K562 (cell line): ENCODE data around the gene GPC1. TPM values are rescaled to one million over a fixed set of nuclear protein-coding genes. Genes with fewer than 3 reads are reported as not detected.

Experiments
- ATAC-seq: fragments of 200-7000 bp; cut with Tn5 transposase; 3 replicates; pipeline ENCODE4 v1.9.1; 2020; ENCODE audit warnings: moderate library complexity
- BruUV-seq: library from RNA; stranded (reverse); fragments of 400-500 nt; replicated peaks from 2 replicates; lab custom pipeline; 2021; lab: Mats Ljungman, UMichigan
- CTCF ChIA-PET: fragments of 300-600 bp; formaldehyde crosslinking; extraction: SDS; loops from one replicate; lab custom pipeline; 2021; ENCODE audit warnings: low intra/inter-chr PET ratio; lab: Yijun Ruan, JAX
- POLR2A ChIA-PET: fragments of 300-600, 350-650 bp; sonication (Branson Sonifier 250); formaldehyde crosslinking; extraction: SDS; loops from one replicate; lab custom pipeline; 2021; ENCODE audit warnings: antibody characterized with exemption, inconsistent platforms; lab: Yijun Ruan, JAX
- DNase-seq, 4 experiments: peaks; one replicate each; pipeline versions ENCODE4 v3.0.0 to v3.0.0-alpha.2; 2011 to 2018; ENCODE audit warnings: low spot score in 3 of 4, mixed read lengths in 3 of 4; ENCODE audit errors: extremely low read depth in 1 of 4
- FAIRE-seq: peaks from 2 replicates; lab custom pipeline; 2011; peaks lifted over from hg19 to GRCh38; lab: Jason Lieb, UNC
- H2AFZ ChIP-seq: 2 replicates; pipeline ENCODE4 v1.6.0; 2011; ENCODE audit warnings: low read depth, low read length, control low read depth, inconsistent platforms
- H3K27ac ChIP-seq: fragments of 200-600 bp; 3 replicates; pipeline ENCODE4 v1.8.0; 2011; ENCODE audit warnings: low read depth, mild to moderate bottlenecking, control low read depth, inconsistent platforms, low read length, moderate library complexity, mixed read lengths; ENCODE audit errors: extremely low read depth
- H3K27me3 ChIP-seq, 2 experiments: fragments of 300-600 bp in 1 of 2; 2 replicates in 1 of 2; 3 replicates in 1 of 2; pipeline versions ENCODE4 v1.6.0 to v1.8.0; 2011; ENCODE audit warnings: inconsistent platforms in 2 of 2, low read length in 2 of 2, mild to moderate bottlenecking in 1 of 2, mixed read lengths in 1 of 2, moderate library complexity in 1 of 2; ENCODE audit not compliant: control insufficient read depth in 2 of 2, insufficient read depth in 2 of 2
- H3K36me3 ChIP-seq: fragments of 300-600 bp; 3 replicates; pipeline ENCODE4 v1.8.0; 2011; ENCODE audit warnings: mild to moderate bottlenecking, low read length, inconsistent platforms; ENCODE audit not compliant: control insufficient read depth, insufficient read depth
- H3K4me1 ChIP-seq, 2 experiments: fragments of 200-600 bp in 1 of 2; replicated peaks in 1 of 2; 2 replicates in 1 of 2; 3 replicates in 1 of 2; pipeline versions ENCODE4 v1.5.1 to v1.8.0; 2011; ENCODE audit warnings: inconsistent platforms in 2 of 2, low read length in 2 of 2, mild to moderate bottlenecking in 1 of 2, mixed read lengths in 1 of 2, moderate library complexity in 1 of 2; ENCODE audit not compliant: control insufficient read depth in 2 of 2, insufficient read depth in 2 of 2
- H3K4me2 ChIP-seq: 2 replicates; pipeline ENCODE4 v1.6.1; 2011; ENCODE audit warnings: low read length, control low read depth, inconsistent platforms, mixed read lengths; ENCODE audit not compliant: insufficient read depth
- H3K4me3 ChIP-seq: fragments of 200-600 bp; sonication (generic), shearing (Covaris generic); 2 replicates; pipeline ENCODE4 v1.5.1; 2016; ENCODE audit warnings: control low read depth, inconsistent platforms
- H3K79me2 ChIP-seq: fragments of 200-600 bp; 3 replicates; pipeline ENCODE4 v1.8.0; 2011; ENCODE audit warnings: low read length, inconsistent platforms; ENCODE audit not compliant: control insufficient read depth, insufficient read depth
- H3K9ac ChIP-seq, 2 experiments: 2 replicates each; pipeline versions ENCODE4 v1.6.0 to v1.6.1; 2011; ENCODE audit warnings: low read depth in 2 of 2, low read length in 2 of 2, control low read depth in 1 of 2, inconsistent platforms in 1 of 2, mild to moderate bottlenecking in 1 of 2, mixed read lengths in 1 of 2; ENCODE audit not compliant: insufficient read depth in 1 of 2
- H3K9me1 ChIP-seq: one replicate; pipeline ENCODE4 v1.6.0; 2011; ENCODE audit warnings: inconsistent platforms, mild to moderate bottlenecking, low read length, moderate library complexity; ENCODE audit not compliant: control insufficient read depth, insufficient read depth
- H3K9me3 ChIP-seq: replicated peaks from 2 replicates; pipeline ENCODE4 v1.5.1; 2011; ENCODE audit warnings: low read depth, low read length, inconsistent platforms; ENCODE audit not compliant: control insufficient read depth, insufficient read depth
- H4K20me1 ChIP-seq: replicated peaks from 2 replicates; pipeline ENCODE4 v1.6.1; 2011; ENCODE audit warnings: low read length, inconsistent platforms, mixed read lengths; ENCODE audit not compliant: control insufficient read depth, insufficient read depth
- ARNT ChIP-seq, 2 experiments: fragments of 450-650 bp; IDR thresholded peaks; 2 replicates each; pipeline ENCODE4 v1.6.1; 2016; ENCODE audit warnings: mild to moderate bottlenecking in 1 of 2
- ETS1 ChIP-seq: conservative IDR thresholded peaks from 2 replicates; pipeline ENCODE4 v1.6.1; 2011; ENCODE audit warnings: low read depth, mild to moderate bottlenecking, low read length; ENCODE audit not compliant: control insufficient read depth
- NEUROD1 ChIP-seq: fragments of 150-350 bp; IDR thresholded peaks from 2 replicates; pipeline ENCODE4 v1.6.1; 2014; ENCODE audit warnings: borderline replicate concordance, low read length, low read depth; ENCODE audit not compliant: partially characterized antibody
- POU5F1 ChIP-seq: fragments of 150-350 bp; IDR thresholded peaks from 2 replicates; pipeline ENCODE4 v1.6.1; 2014; ENCODE audit warnings: borderline replicate concordance, low read length, low read depth, mild to moderate bottlenecking; ENCODE audit not compliant: partially characterized antibody
- SFPQ ChIP-seq: fragments of 200-400 bp; formaldehyde crosslinking; IDR thresholded peaks from 2 replicates; pipeline ENCODE4 v1.6.1; 2017; ENCODE audit warnings: mild to moderate bottlenecking, low read depth, low read length, moderate library complexity
- TEAD4 ChIP-seq, 2 experiments: sonication (generic) in 1 of 2; formaldehyde crosslinking in 1 of 2; IDR thresholded peaks; 2 replicates each; pipeline versions ENCODE4 v1.6.1 to v1.8.0; 2012 to 2022; ENCODE audit warnings: borderline replicate concordance in 1 of 2, inconsistent platforms in 1 of 2, low read length in 1 of 2, mild to moderate bottlenecking in 1 of 2, missing genetic modification reagents in 1 of 2
- TGIF2 ChIP-seq: sonication (generic); formaldehyde crosslinking; IDR thresholded peaks from 2 replicates; pipeline ENCODE4 v1.8.1; 2022; ENCODE audit warnings: mild to moderate bottlenecking, missing genetic modification reagents, moderate library complexity
- ZNF263 ChIP-seq: sonication (generic); formaldehyde crosslinking; IDR thresholded peaks from 2 replicates; pipeline ENCODE4 v1.8.0; 2022; ENCODE audit warnings: mild to moderate bottlenecking, missing genetic modification reagents, borderline replicate concordance
- WGBS: fragments of 100-300 bp; shearing (Covaris generic); methylation state at CpG from one replicate; pipeline ENCODE4 v1.1.6; 2016; ENCODE audit warnings: low coverage, mixed read lengths; ENCODE audit not compliant: insufficient coverage; ENCODE audit errors: missing lambda C conversion rate; 5-methylcytosine and 5-hydroxymethylcytosine counted together
- in situ Hi-C: fragments of 300-500 bp; cut with MboI; formaldehyde crosslinking; loops from 4 replicates; pipeline ENCODE4 v1.15.0; 2018; ENCODE audit warnings: inconsistent platforms, mixed read lengths
- intact Hi-C: fragments of 100-400 bp; cut with micrococcal nuclease; formaldehyde crosslinking; loops from 2 replicates; pipeline ENCODE4 v1.14.2; 2022
- polyA plus RNA-seq, 8 experiments: library from polyadenylated mRNA; depleted of rRNA in 4 of 8; stranded (reverse) in 5 of 8; unstranded in 3 of 8; fragments of >200 nt; fragmentation: Nextera tagmentation in 2 of 8; fragmentation: Illumina TruSeq in 1 of 8; extraction: Ambion mirVana in 2 of 8; extraction: Trizol in 1 of 8; gene quantifications; 2 replicates each; pipeline versions ENCODE4 v1.2.1 to v1.2.3, GENCODE V29; 2011 to 2014; ENCODE audit warnings: inconsistent platforms in 1 of 8, missing spikeins in 1 of 8
- total RNA-seq, 7 experiments: library from RNA; depleted of rRNA in 6 of 7; stranded (reverse); fragments of >200 nt in 6 of 7; fragmentation: Illumina TruSeq in 2 of 7; extraction: Trizol in 2 of 7; gene quantifications; 2 replicates each; pipeline versions ENCODE4 v1.2.1 to v1.2.3, GENCODE V29; 2011 to 2021; ENCODE audit warnings: low replicate concordance in 1 of 7
- TF ChIP-seq, protein P1 (sequence below): fragments of 450-650 bp; IDR thresholded peaks from 2 replicates; pipeline ENCODE4 v1.6.1; 2016; ENCODE audit warnings: missing biosample characterization, missing genetic modification characterization
- TF ChIP-seq, protein P2 (sequence below): fragments of 250-450 bp; sonication (Bioruptor Pico); IDR thresholded peaks from 2 replicates; pipeline ENCODE4 v1.4.0; 2020

The GPC1 gene
- total and polyA plus RNA-seq, 9 of the 15 experiments (the other 6 are each of a cell fraction or from before 2014, with no cell fraction given) = 0.07 to 0.82 (median 0.14) TPM; not detected in 3

DNA sequence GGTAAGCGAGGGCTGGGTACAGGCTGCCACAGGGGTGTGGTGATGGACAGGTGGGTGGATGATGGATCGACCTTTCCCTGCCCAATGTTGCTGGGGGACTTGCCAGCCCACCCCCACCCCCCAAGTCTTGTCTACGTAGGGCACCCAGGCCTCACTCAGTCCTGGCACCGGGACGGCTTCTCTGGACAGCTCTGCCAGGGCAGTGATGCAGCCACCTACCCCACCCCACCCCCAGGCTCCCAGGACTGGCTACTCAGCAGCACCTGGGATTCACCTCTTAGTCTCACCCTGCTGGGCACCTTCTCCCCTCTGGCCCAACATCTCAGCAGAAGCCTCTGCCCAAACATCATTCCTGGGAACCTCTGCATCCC is 66.6 kb downstream of the GPC1 start:
- 100% methylated on average over 3 of the region's 5 CpGs for WGBS
- Histone ChIP-seq H3K4me1 (peaks cover 0 to 6% of the 10 kb centered on the region in 2 experiments; a peak in 1 of 5 replicates), H3K36me3 (peaks cover 20% of the 10 kb centered on the region; the same call in 2 of the 3 replicates), H2AFZ (no peak overlapping the region), H3K27me3 (no peaks in the 10 kb centered on the region), H3K4me3 (no peak overlapping the region), H3K9me1 (no peaks in the 10 kb centered on the region), H3K9me3 (no peaks in the 10 kb centered on the region), H3K27ac (no peak overlapping the region), H3K79me2 (no peaks in the 10 kb centered on the region), H3K9ac (no peak overlapping the region), H3K4me2 (no peak overlapping the region), H4K20me1 (no peaks in the 10 kb centered on the region)
- in situ Hi-C loops = no loop called here
- BruUV-seq = no TSS peak
- CTCF ChIA-PET = no interaction called here
- DNase-seq = no peak
- no peak for FAIRE-seq
- intact Hi-C loops = no loop called here
- POLR2A ChIA-PET = no interaction called here
- ATAC-seq = no peak
- TF ChIP-seq, protein P1, sequence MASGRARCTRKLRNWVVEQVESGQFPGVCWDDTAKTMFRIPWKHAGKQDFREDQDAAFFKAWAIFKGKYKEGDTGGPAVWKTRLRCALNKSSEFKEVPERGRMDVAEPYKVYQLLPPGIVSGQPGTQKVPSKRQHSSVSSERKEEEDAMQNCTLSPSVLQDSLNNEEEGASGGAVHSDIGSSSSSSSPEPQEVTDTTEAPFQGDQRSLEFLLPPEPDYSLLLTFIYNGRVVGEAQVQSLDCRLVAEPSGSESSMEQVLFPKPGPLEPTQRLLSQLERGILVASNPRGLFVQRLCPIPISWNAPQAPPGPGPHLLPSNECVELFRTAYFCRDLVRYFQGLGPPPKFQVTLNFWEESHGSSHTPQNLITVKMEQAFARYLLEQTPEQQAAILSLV (tag) = no peak
- TF ChIP-seq NEUROD1 (no peak), ARNT (IDR thresholded peaks at IDR 0.05) (no peak), SFPQ (no peak), POU5F1 (no peak), ZNF263 (no peak), ETS1 (no peak), TEAD4 (IDR thresholded peaks at IDR 0.05; ENCODE audit: low read length) (no peak), TEAD4 (CRISPR knock-in tag; IDR thresholded peaks at IDR 0.05; ENCODE audit: borderline replicate concordance) (no peak), TGIF2 (no peak)
- TF ChIP-seq, protein P2, sequence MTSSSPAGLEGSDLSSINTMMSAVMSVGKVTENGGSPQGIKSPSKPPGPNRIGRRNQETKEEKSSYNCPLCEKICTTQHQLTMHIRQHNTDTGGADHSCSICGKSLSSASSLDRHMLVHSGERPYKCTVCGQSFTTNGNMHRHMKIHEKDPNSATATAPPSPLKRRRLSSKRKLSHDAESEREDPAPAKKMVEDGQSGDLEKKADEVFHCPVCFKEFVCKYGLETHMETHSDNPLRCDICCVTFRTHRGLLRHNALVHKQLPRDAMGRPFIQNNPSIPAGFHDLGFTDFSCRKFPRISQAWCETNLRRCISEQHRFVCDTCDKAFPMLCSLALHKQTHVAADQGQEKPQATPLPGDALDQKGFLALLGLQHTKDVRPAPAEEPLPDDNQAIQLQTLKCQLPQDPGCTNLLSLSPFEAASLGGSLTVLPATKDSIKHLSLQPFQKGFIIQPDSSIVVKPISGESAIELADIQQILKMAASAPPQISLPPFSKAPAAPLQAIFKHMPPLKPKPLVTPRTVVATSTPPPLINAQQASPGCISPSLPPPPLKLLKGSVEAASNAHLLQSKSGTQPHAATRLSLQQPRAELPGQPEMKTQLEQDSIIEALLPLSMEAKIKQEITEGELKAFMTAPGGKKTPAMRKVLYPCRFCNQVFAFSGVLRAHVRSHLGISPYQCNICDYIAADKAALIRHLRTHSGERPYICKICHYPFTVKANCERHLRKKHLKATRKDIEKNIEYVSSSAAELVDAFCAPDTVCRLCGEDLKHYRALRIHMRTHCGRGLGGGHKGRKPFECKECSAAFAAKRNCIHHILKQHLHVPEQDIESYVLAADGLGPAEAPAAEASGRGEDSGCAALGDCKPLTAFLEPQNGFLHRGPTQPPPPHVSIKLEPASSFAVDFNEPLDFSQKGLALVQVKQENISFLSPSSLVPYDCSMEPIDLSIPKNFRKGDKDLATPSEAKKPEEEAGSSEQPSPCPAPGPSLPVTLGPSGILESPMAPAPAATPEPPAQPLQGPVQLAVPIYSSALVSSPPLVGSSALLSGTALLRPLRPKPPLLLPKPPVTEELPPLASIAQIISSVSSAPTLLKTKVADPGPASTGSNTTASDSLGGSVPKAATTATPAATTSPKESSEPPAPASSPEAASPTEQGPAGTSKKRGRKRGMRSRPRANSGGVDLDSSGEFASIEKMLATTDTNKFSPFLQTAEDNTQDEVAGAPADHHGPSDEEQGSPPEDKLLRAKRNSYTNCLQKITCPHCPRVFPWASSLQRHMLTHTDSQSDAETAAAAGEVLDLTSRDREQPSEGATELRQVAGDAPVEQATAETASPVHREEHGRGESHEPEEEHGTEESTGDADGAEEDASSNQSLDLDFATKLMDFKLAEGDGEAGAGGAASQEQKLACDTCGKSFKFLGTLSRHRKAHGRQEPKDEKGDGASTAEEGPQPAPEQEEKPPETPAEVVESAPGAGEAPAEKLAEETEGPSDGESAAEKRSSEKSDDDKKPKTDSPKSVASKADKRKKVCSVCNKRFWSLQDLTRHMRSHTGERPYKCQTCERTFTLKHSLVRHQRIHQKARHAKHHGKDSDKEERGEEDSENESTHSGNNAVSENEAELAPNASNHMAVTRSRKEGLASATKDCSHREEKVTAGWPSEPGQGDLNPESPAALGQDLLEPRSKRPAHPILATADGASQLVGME (CRISPR knock-in tag) = no peak
